TTC549 (cell line): ENCODE results near the gene IFNGR2.
"Not testable (repeated sequence)": the region's sequence is repeated elsewhere in the genome, so short reads cannot be mapped to it uniquely, and the experiment has no call there.

Experiments used
- FAIRE-seq: peaks from 2 replicates; lab custom pipeline; 2012; peaks lifted over from hg19 to GRCh38; lab: Jason Lieb, UNC

IFNGR2 gene

DNA sequence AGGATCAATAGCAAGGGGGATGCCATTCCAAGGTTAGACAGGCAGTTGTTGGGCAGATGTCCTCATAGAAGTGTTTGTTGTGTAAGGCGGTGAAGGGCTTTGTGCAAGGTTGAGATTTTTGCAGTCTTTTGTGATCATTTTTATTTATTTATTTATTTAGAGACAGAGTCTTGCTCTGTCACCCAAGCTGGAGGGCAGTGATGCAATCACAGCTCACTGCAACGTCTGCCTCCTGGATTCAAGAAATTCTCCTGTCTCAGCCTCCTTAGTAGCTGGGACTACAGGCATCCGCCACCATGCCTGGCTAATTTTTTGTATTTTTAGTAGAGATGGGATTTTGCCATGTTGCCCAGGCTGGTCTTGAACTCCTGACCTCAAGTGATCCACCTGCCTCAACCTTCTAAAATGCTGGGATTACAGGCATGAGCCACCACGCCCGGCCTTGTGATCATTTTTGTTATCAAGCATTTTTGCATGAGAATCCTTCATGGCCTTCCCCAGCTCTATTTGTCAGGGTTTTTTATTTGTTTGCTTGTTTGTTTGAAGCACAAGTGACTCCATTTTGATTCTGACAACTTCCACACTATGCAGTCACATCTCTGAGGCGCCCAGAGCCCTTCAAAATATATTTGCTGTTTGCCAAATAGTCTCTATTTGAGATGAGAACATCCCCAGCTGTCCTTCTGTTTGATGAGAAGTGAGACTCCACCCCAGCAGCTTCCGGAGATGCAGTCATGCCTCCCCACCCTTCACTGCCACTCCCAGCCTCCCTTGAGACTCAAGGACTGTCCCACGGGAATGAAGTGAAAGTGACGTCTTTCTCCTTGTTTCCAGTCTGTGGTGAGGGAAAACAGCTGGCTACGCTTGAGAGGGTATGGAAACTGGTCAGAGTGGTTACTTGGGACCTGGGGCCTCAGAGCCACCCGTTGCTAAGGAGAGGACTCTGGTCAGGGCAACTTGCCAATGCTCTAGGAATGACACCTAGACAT is 38.6 kb downstream of the IFNGR2 start:
- FAIRE-seq = no peak

DNA sequence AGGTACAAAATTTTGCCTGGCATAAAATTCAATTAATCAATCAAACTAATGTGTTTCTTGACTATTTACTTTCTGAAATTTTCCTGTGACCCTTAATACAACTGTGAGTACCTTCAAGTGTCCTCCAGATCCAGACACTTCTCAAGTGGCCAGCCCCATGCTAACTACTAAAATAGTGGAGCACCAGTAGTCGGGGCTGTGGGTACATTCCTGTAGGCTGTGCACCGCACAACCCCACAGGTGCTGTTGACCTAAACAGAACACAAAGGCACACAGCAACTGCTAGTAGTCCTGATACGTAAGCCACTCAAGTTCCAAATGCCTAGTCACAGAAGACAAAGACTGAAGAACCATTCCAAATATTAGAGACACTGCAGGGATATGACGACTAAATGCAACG is 40.0 kb downstream of the IFNGR2 start:
- FAIRE-seq = no peak

DNA sequence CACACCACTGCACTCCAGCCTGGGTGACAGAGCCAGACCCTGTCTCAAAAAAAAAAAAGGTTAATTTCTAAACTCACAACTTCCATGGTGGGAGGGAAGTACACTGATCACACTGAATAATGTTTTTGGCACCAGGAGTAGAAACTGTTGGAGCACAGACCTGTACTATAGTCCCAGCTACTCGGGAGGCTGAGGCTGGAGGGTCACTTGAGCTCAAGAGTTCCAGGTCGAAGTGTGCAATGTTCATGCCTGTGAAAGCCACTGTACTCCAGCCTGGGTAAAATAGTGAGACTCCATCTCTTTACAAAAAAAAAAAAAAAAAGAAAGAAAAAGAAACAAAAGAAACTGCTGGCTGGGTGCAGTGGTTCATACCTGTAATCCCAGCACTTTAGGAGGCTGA is 41.3 kb downstream of the IFNGR2 start:
- no peak for FAIRE-seq

DNA sequence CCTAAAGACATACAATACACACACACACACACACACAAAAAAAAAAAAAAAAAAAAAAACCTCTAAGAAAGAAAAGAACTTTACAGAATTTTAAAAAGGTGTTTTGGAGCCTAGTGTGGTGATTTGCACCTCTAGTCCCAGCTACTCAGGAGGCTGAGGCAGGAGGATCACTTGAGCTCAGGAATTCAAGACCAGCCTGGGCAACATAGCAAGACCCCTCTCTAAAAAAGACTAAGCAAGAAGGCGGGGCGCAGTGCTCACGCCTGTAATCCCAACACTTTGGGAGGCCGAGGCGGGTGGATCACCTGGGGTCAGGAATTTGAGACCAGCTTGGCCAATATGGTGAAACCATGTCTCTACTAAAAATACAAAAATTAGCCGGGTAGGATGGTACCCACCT is 43.4 kb downstream of the IFNGR2 start:
- not testable (repeated sequence) for FAIRE-seq

DNA sequence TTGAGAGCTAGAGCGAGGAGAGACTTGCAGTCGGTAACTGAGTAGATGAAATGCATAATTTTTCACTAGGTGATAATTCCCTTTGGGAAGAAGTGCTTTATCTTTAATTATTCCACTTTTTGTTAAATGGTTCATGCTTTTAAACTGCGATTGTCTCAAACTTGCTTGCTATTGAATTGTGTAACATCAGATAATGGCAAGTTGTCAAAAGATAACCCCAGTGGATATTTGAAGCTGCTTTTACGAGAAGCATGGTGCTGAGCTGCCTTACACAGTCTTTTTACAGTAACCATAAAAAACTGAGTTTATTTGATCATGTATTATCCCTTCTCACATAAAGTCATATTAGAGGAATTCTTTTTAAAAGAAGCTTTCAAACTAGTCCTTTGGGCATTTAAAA is 46.4 kb downstream of the IFNGR2 start:
- FAIRE-seq = no peak

DNA sequence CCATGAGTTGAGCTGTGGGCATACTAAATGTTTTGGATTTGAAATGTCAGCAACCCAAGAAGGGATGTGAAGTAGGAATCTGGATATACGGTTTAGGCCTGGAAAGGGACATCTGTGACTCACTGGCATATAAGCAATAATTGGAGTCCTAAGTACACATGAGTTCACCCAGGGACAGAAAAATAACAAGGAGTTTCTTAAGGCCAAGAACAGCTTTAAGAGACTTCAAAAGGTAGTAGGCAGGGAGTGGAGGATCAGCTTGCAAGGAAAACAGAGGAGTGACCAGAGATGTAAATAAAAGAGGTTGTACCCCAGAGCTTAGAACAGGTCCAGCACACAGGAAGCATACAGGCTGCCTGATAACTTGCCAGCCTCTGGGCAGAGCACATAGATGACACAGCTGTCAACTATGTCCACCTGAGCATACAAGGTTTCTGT is 48.4 kb downstream of the IFNGR2 start:
- FAIRE-seq = no peak

DNA sequence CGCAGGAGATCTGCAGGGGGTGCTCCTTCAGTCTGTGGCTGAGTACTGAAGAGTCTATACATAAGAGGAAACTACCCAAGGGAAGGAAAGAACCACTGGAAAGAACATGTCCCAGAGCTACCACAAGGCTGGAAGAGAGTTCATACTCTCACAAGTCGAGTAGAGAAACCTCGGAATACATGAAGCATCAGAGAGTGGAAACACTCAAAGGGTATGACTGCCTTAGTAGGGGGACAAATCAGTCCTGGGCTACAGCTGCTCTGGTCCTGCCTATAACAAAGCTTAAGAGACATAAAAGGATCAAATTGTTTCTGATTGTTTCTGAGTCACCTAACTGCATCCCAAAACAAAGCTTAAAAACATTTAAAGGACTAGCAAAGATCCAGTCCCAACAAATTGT is 49.1 kb downstream of the IFNGR2 start:
- FAIRE-seq = no peak

DNA sequence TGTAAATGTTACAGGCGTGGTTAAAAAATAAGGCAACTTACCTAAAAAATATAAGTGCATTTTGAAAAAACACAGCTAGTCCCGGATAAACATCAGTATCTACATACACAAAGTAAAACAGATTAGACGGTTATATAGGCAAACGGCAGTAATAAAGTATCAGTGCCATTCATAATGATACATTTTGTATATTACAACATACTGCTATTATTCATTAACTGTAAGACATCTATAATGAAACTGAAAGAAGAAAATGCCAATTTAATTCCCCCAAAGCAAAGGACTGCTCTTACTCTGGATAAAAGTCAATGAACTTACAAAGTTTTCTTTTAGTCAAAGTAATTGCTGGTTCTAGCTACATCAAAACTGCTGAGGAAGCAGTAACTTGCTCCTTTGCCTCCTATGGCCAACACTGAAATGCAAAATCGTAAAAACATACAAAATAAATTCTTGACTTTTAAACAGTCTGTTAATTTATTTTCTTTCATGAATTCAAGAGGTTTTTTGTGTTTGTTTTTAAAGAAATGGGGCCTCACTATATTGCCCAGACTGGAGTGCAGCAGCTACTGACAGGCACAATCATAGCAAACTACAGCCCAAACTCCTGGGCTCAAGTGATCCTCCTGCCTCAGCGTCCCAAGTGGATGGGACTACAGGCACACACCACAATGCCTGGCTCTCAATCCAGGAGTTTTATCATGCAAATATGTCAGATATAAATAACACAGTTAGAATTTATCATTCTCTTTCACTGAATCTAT is 52.7 kb downstream of the IFNGR2 start:
- no peak for FAIRE-seq

DNA sequence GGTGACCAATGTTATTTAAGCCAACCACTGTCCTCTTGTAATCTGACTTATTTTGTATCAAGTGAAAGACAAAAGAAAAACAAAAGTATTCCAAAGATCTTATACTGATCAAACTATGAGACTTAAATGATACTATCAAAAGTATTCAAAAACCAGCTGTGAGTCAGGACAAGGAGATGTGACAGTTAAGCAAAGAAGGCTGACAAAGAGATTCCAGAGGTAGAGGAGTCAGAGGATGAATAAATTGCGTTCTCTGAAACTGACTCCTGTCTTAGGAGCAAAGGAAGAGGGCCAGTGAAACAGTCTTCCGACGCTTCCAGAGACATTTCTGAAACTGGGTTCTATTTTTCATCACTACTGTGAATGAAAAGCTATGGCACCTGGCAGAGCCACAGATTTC is 55.6 kb downstream of the IFNGR2 start:
- no peak for FAIRE-seq

DNA sequence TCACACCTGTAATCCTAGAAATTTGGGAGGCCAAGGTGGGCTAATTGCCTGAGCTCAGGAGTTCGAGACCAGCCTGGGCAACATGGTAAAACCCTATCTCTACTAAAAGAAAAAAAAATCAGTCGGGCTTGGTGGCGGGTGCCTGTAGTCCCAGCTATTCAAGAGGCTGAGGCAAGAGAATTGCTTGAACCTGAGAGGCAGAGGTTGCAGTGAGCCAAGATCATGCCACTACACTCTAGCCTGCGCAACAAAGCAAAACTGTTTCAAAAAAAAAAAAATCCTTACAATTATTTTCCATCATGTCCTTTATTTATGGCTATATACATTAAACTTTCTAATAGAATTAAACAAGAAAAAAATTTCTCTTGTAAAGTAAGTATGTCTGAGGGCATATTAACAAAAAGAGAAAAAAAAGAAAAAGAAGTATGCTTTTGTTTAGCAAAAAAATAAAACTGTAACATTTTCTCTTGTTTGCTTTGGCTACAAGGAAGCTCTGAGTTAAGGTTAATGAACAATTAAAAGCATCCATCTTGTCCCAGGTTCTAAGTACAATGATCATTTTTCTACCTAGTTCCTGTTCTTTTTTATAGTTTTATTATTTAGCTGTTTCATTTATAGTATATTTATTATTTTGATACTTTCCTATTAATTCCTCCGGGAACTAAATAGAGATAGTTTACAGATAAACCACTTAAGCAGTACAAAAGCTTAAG is 58.5 kb downstream of the IFNGR2 start:
- no peak for FAIRE-seq

DNA sequence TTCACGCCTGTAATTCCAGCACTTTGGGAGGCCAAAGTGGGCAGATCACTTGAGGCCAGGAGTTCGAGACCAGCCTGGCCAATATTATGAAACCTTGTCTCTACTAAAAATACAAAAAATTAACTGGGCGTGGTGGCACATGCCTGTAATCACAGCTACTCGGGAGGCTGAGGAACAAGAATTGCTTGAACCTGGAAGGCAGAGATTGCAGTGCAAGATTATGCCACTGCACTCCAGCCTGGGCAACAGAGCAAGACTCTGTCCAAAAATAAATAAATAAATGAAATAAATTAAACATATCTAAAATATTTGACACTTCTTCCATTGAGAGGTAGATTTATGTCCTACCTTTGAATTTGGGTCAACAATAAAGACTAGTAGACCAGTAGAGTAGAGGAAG is 66.0 kb downstream of the IFNGR2 start:
- FAIRE-seq = not testable (repeated sequence)

DNA sequence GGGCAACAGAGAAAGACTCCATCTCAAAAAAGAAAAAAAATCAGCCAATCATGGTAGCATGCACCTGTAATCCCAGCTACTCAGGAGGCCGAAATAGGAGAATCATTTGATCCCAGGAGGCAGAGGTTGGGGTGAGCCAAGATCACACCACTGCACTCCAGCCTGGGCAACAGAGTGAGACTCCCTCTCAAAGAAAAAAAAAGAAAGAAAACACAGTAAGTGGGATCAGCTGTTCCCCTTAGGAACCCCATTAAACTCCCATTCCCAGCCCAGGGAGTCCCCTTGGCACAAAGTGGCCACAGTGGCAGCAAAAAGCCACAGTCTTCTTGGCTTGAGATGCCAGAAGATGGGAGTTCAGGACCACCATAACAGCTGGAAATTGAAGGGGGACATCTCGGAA is 67.5 kb downstream of the IFNGR2 start:
- FAIRE-seq = no peak

DNA sequence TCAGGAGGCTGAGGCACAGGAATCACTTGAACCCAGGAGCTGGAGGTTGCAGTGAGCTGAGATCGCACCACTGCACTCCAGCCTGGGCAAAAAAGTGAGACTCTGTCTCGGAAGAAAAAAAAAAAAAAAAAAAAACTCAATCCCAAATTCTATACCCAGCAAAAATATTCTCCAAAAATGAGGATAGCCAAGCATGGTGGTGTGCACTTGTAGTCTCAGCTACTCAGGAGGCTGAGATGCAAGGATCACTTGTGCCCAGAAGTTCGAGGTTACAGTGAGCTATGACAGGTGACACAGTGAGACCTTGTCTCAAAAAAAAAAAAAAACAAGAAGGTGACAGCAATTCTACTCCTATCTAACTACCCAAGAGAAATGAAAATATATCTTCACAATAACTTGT is 70.1 kb downstream of the IFNGR2 start:
- no peak for FAIRE-seq

DNA sequence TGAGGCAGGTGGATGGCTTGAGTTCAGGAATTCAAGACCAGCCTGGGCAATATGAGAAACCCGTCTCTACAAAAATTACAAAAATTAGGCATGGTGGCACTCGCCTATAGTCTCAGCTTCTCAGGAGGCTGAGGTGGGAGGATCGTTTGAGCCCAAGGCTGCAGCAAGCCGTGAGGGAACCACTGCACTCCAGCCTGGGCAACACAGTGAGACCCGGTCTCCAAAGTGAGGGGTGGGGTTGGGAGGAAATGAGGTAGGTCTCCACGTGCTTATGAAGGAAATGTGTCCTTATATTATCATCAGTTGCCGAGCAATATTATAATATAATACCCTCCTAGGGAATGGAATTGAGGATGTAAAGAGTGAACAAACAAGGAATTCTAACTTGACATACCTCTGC is 73.9 kb downstream of the IFNGR2 start:
- FAIRE-seq = no peak

DNA sequence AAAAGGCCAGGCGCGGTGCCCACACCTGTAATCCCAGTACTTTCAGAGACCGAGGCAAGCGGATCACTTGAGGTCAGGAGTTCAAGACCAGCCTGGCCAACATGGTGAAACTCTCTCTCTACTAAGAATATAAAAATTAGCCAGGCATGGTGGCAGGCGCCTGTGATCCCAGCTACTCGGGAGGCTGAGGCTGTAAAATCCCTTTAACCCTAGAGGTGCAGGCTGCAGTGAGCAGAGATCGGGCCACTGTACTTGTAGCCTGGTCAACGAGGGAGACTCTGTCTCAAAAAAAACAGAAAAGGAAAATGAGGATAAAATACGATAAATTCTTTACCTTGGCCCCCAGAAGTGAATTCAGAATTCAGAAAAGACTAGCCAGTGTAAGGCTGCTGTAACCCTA is 75.0 kb downstream of the IFNGR2 start:
- FAIRE-seq = no peak

DNA sequence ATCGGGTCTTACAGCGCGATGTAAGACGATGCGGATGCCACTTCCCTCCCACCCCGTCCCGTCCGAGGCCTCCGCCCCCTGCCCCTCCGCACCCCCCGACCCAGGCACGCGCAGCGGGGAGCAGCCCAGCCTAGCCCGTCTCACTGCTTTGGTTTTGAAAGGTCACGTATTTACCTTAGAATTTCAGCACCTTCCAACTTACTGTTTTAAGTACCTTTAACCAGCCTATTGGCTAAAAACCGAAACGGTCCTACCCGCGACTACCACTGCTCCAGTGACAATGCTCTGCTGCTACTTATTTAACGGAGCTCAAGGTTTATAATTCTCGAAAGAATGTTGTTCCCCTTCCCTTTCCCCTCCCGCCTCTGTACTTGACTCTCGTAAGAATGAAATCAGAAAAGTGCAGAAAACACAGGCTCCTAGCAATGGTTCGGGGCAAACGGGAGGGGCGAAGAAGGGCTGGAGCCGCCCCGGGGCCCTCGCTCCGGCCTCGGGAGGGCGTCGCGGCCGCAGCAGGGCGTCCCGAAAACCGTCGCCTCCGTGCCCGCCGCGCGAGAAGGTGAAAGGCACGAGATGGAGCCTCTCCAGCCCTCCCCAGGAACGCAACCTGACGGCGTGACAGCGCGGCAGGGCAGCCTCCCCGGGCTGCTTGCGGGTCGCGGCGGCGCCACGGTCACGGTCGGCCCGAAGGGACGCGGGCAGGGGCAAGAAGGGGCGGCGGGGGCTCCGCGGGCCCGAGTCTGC is 75.9 kb downstream of the IFNGR2 start:
- no peak for FAIRE-seq

DNA sequence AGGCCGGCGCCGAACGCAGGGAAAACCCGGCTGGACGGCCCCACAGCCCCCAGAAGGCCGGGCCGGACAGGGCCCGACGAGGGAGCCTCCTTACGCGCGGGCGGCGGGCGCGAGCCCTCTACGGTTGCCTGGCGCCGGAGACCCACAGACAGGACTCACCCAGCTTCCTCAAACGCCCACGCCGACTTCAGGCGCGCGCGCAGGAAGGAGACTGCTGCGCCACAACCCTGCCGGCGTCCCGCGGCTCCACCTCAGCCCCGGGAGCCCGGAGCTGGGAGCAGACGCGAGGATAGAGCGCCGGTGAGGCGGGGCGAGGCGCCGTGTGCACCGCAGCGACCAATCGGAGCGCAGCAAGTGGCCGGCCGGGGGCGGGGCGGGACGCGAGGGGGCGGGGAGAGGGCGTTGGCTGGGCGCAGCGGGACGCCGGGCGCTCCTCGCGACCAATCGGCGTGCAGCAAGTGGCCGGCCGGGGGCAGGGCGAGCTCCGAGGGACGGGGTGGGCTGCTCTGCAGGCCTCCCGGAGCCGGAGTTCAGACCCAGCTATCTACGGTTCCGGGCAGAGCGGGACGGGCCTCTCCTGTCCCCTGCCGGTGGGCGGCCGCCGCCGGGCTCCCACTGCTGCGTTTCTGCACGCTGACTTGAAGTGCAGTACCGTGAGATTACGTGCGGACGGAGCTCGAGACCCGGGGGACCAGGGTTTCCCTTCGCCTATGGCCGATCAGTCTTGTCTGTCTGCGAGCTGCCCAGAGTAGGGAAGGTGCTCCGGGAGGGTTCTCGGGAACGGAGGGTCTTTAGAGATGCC is 76.7 kb downstream of the IFNGR2 start, which contains the start of gene TMEM50B:
Gene TMEM50B (minus strand): TSS at position 296 of the 802 bp plus-strand sequence. CDS start 11,089 bp downstream, outside the sequence.
- FAIRE-seq = no peak

DNA sequence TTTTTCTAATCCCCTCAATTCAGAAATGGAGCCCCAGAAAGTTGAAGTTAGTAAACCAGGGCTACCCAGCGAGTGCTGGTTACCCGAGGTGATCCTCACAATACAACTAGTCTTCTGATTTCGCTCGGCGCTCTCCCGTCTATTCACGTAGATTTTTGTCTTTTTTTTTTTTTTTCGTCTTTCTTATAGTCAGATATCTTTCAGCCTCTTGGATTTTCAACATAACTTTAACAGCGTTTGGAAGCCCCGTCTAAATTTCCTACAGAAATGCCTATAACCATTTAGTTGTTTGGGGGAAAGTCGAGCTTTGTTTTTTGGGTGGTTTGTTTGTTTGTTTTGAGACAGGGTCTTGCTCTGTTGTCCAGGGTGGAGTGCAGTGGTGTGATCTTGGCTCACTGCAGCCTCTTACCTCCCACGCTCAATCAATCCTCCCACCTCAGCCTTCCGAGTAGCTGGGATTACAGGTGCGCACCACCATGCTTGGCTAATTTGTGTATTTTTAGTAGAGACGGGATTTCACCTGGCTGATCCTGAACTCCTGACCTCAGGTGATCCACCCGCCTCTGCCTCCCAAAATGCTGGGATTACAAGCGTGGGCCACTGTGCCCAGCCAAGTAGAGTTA is 77.4 kb downstream of the IFNGR2 start:
- FAIRE-seq = no peak

DNA sequence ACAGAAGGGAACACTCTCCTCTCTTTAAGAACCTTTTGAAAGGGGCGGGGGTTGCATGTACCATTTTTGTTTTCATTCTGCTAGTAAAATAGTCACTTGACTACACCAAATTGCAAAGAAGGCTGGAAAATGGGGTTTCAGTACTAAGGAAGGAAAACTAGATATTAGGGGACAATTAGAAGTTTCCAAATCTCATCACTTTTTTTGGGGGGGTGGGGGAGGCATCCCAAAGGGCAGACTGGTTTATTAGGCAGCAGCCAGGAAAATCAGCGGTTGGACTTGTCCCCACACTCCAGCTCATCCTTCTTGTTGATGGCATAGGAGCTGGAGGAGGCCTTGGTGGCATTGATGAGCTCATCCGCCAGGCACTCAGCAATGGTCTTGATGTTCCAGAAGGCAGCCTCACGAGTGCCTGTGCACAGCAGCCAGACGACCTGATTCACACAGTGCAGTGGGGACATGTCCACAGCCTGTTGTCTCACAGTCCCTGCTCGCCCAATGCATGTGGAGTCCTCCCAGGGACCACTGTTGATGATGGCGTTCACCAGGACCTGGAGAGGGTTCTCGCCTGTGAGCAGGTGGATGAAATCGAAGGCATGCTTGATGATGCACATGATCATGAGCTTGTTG is 78.2 kb downstream of the IFNGR2 start:
- no peak for FAIRE-seq
